AG09319 (cell line): ENCODE measurements around the gene TMEM140.

Source experiments
- DNase-seq: peaks from one replicate; pipeline ENCODE4 v3.0.0-alpha.2; 2010; ENCODE audit warnings: low read depth; ENCODE audit errors: extremely low read depth
- TF ChIP-seq, protein P1 (sequence below): IDR thresholded peaks from 2 replicates; pipeline ENCODE4 v1.5.1; 2011; ENCODE audit warnings: low read depth, mild to moderate bottlenecking, inconsistent platforms, low read length, moderate library complexity

TMEM140 gene

DNA sequence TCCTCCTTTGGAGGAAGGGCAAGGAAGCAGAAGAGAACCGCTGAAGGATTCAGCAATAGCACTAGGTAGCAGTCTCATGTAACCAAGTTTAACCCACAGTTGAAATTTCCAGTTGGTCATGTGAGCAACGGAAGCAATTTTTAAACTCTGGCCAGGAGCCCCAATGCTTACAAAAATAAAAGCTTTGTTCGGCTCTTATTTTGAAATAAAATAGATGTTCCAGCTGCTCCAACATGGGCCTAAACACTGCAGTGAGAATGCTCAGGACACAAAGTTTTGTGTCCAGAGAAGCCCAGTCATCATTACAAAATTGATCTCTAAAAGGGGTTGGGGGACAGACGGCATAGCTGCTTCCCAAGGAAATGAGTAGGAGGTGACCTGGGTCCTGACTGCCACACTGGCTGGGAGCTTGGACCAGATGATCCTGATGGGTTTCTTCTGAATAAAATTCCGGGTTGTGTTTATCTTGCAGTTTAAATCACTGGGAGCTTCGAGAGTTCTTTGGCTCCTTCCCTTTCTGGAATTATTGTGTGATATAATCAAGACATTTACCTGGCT is 452 bp upstream of the TMEM140 start:
- DNase-seq, result no peak
- TF ChIP-seq, protein P1, sequence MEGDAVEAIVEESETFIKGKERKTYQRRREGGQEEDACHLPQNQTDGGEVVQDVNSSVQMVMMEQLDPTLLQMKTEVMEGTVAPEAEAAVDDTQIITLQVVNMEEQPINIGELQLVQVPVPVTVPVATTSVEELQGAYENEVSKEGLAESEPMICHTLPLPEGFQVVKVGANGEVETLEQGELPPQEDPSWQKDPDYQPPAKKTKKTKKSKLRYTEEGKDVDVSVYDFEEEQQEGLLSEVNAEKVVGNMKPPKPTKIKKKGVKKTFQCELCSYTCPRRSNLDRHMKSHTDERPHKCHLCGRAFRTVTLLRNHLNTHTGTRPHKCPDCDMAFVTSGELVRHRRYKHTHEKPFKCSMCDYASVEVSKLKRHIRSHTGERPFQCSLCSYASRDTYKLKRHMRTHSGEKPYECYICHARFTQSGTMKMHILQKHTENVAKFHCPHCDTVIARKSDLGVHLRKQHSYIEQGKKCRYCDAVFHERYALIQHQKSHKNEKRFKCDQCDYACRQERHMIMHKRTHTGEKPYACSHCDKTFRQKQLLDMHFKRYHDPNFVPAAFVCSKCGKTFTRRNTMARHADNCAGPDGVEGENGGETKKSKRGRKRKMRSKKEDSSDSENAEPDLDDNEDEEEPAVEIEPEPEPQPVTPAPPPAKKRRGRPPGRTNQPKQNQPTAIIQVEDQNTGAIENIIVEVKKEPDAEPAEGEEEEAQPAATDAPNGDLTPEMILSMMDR, result no peak

DNA sequence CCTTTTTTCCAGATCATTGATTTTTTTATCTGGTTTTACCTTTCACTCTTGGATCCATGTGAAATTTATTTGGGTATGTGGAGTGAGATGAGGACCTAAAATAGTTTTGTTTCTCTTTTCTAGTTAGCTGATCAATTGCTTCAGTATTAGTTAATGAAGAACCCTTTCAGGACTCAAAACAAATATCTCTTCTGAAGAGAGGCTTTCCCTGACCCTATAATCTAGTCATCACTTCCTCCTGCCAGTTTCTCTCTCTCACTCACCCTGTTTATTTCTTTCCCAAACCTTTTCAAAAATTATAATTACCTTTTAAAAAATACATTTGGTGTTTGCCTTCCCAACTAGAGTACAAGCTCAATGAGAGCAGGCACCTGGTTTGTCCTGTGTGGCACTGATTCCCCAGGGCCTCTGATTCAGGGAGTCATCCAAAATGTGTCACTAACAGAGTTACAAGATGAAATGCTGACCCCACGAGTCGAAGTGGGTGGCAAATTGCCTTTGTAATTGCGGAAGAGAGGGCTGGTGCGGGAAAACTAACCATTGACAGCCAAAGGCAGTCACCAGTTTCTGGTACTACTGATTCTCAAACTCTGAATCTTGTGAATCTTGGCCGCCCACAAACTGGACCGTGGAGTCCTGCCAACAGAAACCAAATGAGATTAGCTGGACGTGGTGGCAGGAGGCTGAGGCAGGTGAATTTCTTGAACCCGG is 2.4 kb downstream of the TMEM140 start:
- no peak for DNase-seq
- TF ChIP-seq, protein P1, result no peak

DNA sequence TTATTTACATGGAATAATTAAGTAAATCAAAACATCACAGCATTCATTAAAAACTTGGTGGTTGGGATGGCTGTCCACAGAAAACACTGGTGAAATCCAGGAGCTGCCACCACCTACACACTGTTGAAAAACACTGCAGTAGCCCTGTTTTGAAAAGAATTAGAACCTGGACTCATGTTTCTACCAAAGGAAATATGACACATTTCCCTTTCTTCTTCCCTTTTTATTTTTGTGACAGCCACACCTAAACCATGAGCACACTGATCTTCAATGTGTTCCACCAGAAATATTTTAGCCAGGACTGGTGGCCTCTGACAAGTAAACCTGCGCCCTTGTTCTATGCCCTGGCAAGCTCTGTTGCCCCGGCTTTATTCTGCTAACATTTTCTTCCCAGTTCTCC is 3.3 kb downstream of the TMEM140 start:
- DNase-seq, result no peak

DNA sequence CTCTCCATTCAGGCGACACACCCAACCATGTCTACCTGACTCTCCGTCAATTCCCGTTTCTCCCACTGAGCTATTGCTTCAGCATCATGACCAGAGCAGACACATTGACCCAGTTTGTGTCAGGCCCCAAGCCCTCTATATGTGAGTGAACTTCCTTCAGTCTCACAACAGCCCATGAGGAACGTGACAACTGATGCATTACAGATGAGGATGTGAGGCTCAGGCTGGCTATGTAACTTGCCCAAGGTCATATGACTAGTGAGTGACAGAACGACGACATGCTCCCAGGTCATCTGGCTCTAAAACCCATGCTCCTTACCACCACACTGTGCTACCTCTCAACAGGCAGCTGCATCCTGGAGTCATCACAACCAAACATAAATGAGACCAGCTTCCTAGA is 3.7 kb downstream of the TMEM140 start:
- no peak for DNase-seq
- TF ChIP-seq, protein P1, result no peak

More for the DNA sequence above, 3.3 kb downstream of the TMEM140 start:
- TF ChIP-seq, protein P1, result no peak

DNA sequence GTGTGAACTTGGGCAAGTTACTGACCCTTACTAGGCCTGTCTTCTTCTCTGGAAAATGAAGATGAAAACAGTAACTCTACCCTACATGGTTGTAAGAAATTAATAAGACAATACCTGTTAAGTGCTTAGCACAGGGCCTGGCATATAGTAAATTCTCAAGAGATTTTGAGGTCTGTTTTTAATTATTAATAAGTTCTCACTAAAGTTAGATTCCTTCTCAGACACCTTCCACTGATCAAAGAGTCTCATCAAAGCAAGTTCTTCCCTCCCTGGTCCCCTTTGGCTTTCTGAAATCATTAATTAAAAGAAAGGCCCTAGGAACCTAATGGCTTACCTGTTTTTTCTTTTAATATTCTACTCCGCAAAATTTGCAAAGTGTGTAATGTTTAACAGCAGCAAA is 4.6 kb downstream of the TMEM140 start:
- TF ChIP-seq, protein P1, result no peak
- no peak for DNase-seq

DNA sequence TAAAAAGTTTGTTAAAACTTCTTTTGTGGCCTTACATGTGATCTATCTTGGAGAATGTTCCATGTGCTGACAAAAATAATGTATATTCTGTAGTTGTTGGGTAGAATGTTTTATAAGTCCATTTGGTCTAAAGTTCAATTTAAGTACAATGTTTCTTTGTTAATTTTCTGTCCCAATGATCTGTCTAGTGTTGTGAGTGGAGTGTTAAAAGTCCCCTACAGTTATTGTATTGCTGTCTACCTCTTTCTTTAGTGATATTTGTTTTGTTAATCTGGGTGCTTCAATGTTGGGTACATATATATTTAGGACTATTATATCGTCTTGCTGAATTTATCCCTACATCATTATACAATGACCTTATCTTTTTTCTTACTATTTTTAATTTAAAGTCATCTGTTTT is 6.9 kb downstream of the TMEM140 start:
- no peak for DNase-seq
- TF ChIP-seq, protein P1, result no peak

DNA sequence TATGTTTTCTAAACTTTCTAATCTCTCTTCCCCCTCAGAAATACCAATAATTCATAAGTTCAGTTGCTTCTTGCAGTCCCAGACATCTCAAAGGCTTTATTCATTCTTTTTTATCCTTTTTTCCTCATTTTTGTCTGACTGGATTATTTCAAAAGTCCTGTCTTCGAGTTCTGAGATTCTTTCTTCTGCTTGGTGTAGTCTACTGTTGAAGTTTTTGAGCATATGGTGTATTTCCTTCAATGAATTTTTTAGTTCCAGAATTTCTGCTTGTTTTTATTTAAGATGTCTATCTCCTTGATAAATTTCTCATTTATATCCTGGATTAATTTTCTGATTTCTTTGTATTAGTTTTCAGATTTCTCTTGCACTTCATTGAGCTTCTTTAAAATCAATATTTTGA is 8.4 kb downstream of the TMEM140 start:
- no peak for DNase-seq
- TF ChIP-seq, protein P1, result no peak
